CD4-positive, alpha-beta T cell (primary cell): Measurements from ENCODE around the gene IL4I1. TPM values are rescaled to one million over a fixed set of nuclear protein-coding genes. Genes with fewer than 3 reads are reported as not detected.

Source experiments
- ATAC-seq: fragments of 200-7000 bp; cut with Tn5 transposase; one replicate; pipeline ENCODE4 v1.10.0; 2022; ENCODE audit warnings: mild to moderate bottlenecking; ENCODE audit not compliant: poor library complexity
- CTCF ChIA-PET: fragments of 350-600 bp; sonication (Branson Sonifier 250); formaldehyde crosslinking; loops from one replicate; lab custom pipeline; 2021; ENCODE audit warnings: antibody characterized with exemption, inconsistent platforms; lab: Charles Lee
- POLR2A ChIA-PET: fragments of 350-600 bp; sonication (Branson Sonifier 250); formaldehyde crosslinking; loops from one replicate; lab custom pipeline; 2021; ENCODE audit warnings: antibody characterized with exemption, inconsistent platforms; lab: Charles Lee
- DNase-seq, 14 experiments: peaks; one replicate each; pipeline ENCODE4 v3.0.0-alpha.2; 2013 to 2020; ENCODE audit warnings: mixed read lengths in 2 of 14
- H3K27ac ChIP-seq, 2 donors: one replicate each; pipeline versions ENCODE4 v1.5.1 to v1.7.0; 2013; ENCODE audit warnings: low read length in 2 of 2, low read depth in 1 of 2, mild to moderate bottlenecking in 1 of 2
- H3K27me3 ChIP-seq, 2 experiments: 1 replicate in 1 of 2; 2 replicates in 1 of 2; pipeline versions ENCODE4 v1.6.1 to v1.7.0; 2013; ENCODE audit warnings: low read length in 2 of 2, control low read depth in 1 of 2, mild to moderate bottlenecking in 1 of 2, moderate library complexity in 1 of 2; ENCODE audit not compliant: insufficient read depth in 2 of 2, control insufficient read depth in 1 of 2
- H3K36me3 ChIP-seq: one replicate; pipeline ENCODE4 v1.6.1; 2013; ENCODE audit warnings: low read length, control low read depth; ENCODE audit not compliant: insufficient read depth
- H3K4me1 ChIP-seq: one replicate; pipeline ENCODE4 v1.6.1; 2013; ENCODE audit warnings: low read length, control low read depth; ENCODE audit not compliant: insufficient read depth
- H3K4me3 ChIP-seq: one replicate; pipeline ENCODE4 v1.5.1; 2013; ENCODE audit warnings: mild to moderate bottlenecking, low read length, moderate library complexity
- H3K9me3 ChIP-seq, 2 experiments: 1 replicate in 1 of 2; 2 replicates in 1 of 2; pipeline versions ENCODE4 v1.6.1 to v1.7.0; 2013; ENCODE audit warnings: low read length in 2 of 2, mild to moderate bottlenecking in 2 of 2, control low read depth in 1 of 2, moderate library complexity in 1 of 2; ENCODE audit not compliant: control insufficient read depth in 1 of 2, insufficient read depth in 1 of 2
- H3K27ac Mint-ChIP-seq: one replicate; pipeline ENCODE4 v1.8.0; 2020; ENCODE audit warnings: mixed read lengths
- H3K27me3 Mint-ChIP-seq: one replicate; pipeline ENCODE4 v1.8.0; 2021; ENCODE audit warnings: mixed read lengths
- H3K36me3 Mint-ChIP-seq: one replicate; pipeline ENCODE4 v1.8.0; 2021; ENCODE audit warnings: low read depth, mixed read lengths
- H3K4me1 Mint-ChIP-seq: one replicate; pipeline ENCODE4 v1.8.0; 2021; ENCODE audit warnings: low read depth, mixed read lengths
- H3K4me3 Mint-ChIP-seq: one replicate; pipeline ENCODE4 v1.8.0; 2020; ENCODE audit warnings: mild to moderate bottlenecking, mixed read lengths
- H3K9me3 Mint-ChIP-seq: one replicate; pipeline ENCODE4 v1.8.0; 2020; ENCODE audit warnings: mixed read lengths
- CTCF ChIP-seq: fragments of 200-600 bp; IDR thresholded peaks from one replicate; pipeline ENCODE4 v1.8.0; 2022; ENCODE audit warnings: antibody characterized with exemption, mild to moderate bottlenecking
- intact Hi-C, 2 experiments: fragments of 100-400 bp; cut with DNase I in 1 of 2; cut with micrococcal nuclease in 1 of 2; formaldehyde crosslinking; loops; one replicate each; pipeline versions ENCODE4 v1.15.1 to v1.9.0; 2023 to 2025; cut with DNase I, micrococcal nuclease
- total RNA-seq, 174 experiments: library from RNA in 2 of 174; stranded (reverse) in 2 of 174; gene quantifications; one replicate each; pipeline ENCODE4 v1.2.3 and lab custom pipeline; 2021 to 2026

IL4I1 gene
- total RNA-seq, 2 experiments from 2014 or later, result 4.7 to 5.4 TPM

- Histone ChIP-seq H3K4me1 (peaks cover 13% of the 10 kb centered on the region), H3K27me3 (no peaks in the 10 kb centered on the region), H3K36me3 (peaks cover 63% of the 10 kb centered on the region), H3K9me3 (peaks cover 0 to 3% of the 10 kb centered on the region in 2 experiments), H3K27ac (no peak overlapping the region), H3K4me3 (no peak overlapping the region)
- intact Hi-C loops, result no loop called here
- DNase-seq (peak in 1 of 14 experiments; percentile 18), ATAC-seq (no peak)
- H3K27me3 Mint-ChIP-seq, result no peaks in the 10 kb centered on the region
- ChIA-PET CTCF (no interaction called here), POLR2A (interaction anchor here (1.0 to 1.4 kb wide), 2 partner anchors 8 to 10 kb away, joined by 3 to 5 read pairs; no protein-coding TSS in a partner anchor)
- peaks cover 30% of the 10 kb centered on the region for H3K36me3 Mint-ChIP-seq
- H3K4me3 Mint-ChIP-seq, result no peak overlapping the region
- H3K27ac Mint-ChIP-seq, result no peak overlapping the region
- H3K4me1 Mint-ChIP-seq, result peaks cover 3% of the 10 kb centered on the region
- no peaks in the 10 kb centered on the region for H3K9me3 Mint-ChIP-seq
- TF ChIP-seq CTCF, result no peak
Observed at GRCh38 chr19:49858088-49858985, 38.4 kb downstream of the IL4I1 start.

- H3K9me3 ChIP-seq, result peaks cover 0 to 3% of the 10 kb centered on the region in 2 experiments
- CTCF ChIA-PET, result no interaction called here
- H3K4me3 ChIP-seq, result no peak overlapping the region
- H3K4me1 ChIP-seq, result peaks cover 14% of the 10 kb centered on the region
- no peak for TF ChIP-seq CTCF
- ATAC-seq, result no peak
- no peaks in the 10 kb centered on the region for H3K27me3 Mint-ChIP-seq
- H3K27ac Mint-ChIP-seq, result no peak overlapping the region
- H3K9me3 Mint-ChIP-seq, result no peaks in the 10 kb centered on the region
- peaks cover 5% of the 10 kb centered on the region for H3K4me1 Mint-ChIP-seq
- peaks cover 27% of the 10 kb centered on the region for H3K36me3 Mint-ChIP-seq
- H3K36me3 ChIP-seq, result peaks cover 58% of the 10 kb centered on the region
- no peak overlapping the region for H3K4me3 Mint-ChIP-seq
- H3K27me3 ChIP-seq, result no peaks in the 10 kb centered on the region
- no peak for DNase-seq
- H3K27ac ChIP-seq, result no peak overlapping the region
- intact Hi-C loops, result no loop called here
- POLR2A ChIA-PET, result interaction anchor here (1.0 to 1.4 kb wide), 2 partner anchors 9 to 10 kb away, joined by 3 to 5 read pairs; no protein-coding TSS in a partner anchor
Observed at GRCh38 chr19:49857838-49858087, 38.9 kb downstream of the IL4I1 start.

- H3K36me3 ChIP-seq, result peaks cover 54% of the 10 kb centered on the region
- CTCF ChIA-PET, result no interaction called here
- intact Hi-C loops, result no loop called here
Observed at GRCh38 chr19:49857061-49857837, 39.4 kb downstream of the IL4I1 start.

More at GRCh38 chr19:49857061-49857837, 39.4 kb downstream of the IL4I1 start:
- POLR2A ChIA-PET, result interaction anchor here (1.0 to 1.4 kb wide), 2 partner anchors 9 to 11 kb away, joined by 3 to 5 read pairs; no protein-coding TSS in a partner anchor
- Mint-ChIP-seq H3K9me3 (no peaks in the 10 kb centered on the region), H3K4me1 (peaks cover 10% of the 10 kb centered on the region), H3K36me3 (peaks cover 33% of the 10 kb centered on the region), H3K4me3 (no peak overlapping the region), H3K27ac (no peak overlapping the region), H3K27me3 (no peaks in the 10 kb centered on the region)
- peaks cover 20% of the 10 kb centered on the region for H3K4me1 ChIP-seq
- no peak overlapping the region for H3K27ac ChIP-seq
- no peak for DNase-seq
- no peak for ATAC-seq
- H3K27me3 ChIP-seq, result no peaks in the 10 kb centered on the region
- no peak overlapping the region for H3K4me3 ChIP-seq
- H3K9me3 ChIP-seq, result peaks cover 0 to 3% of the 10 kb centered on the region in 2 experiments
- no peak for TF ChIP-seq CTCF
